PC-3 (cell line): ENCODE results near the gene KDR. TPM values are rescaled to one million over a fixed set of nuclear protein-coding genes. Genes with fewer than 3 reads are reported as not detected.
A peak's percentile ranks its signal among the peaks of the same experiment; 100 is the strongest.

Source experiments
- ATAC-seq: fragments of 200-7000 bp; cut with Tn5 transposase; 2 replicates; pipeline ENCODE4 v1.9.1; 2020; ENCODE audit warnings: mild to moderate bottlenecking, moderate library complexity
- BruUV-seq: library from RNA; stranded (reverse); fragments of 400-500 nt; replicated peaks from 2 replicates; lab custom pipeline; 2021; lab: Mats Ljungman, UMichigan
- CTCF ChIA-PET: fragments of 300-600 bp; sonication (Branson Sonifier 250); formaldehyde crosslinking; loops from one replicate; lab custom pipeline; 2022; ENCODE audit warnings: antibody characterized with exemption; lab: Charles Lee
- POLR2A ChIA-PET: fragments of 300-600 bp; sonication (Branson Sonifier 250); formaldehyde crosslinking; loops from one replicate; lab custom pipeline; 2022; ENCODE audit warnings: antibody characterized with exemption; ENCODE audit not compliant: unreplicated experiment; lab: Charles Lee
- DNase-seq: peaks from one replicate; pipeline ENCODE4 v3.0.0-alpha.2; 2015
- H2AFZ ChIP-seq: fragments of 300-600 bp; sonication (generic); 2 replicates; pipeline ENCODE4 v1.6.0; 2016; ENCODE audit warnings: antibody characterized with exemption, low read length
- H3F3A ChIP-seq: fragments of 300-600 bp; sonication (generic); one replicate; pipeline ENCODE4 v1.6.0; 2017; ENCODE audit warnings: antibody characterized with exemption, low read length, control low read depth, mild to moderate bottlenecking; ENCODE audit not compliant: unreplicated experiment
- H3K27ac ChIP-seq: fragments of 300-600 bp; sonication (generic); 2 replicates; pipeline ENCODE4 v1.5.1; 2016; ENCODE audit warnings: mild to moderate bottlenecking, low read length
- H3K27me3 ChIP-seq: fragments of 300-600 bp; sonication (generic); 2 replicates; pipeline ENCODE4 v1.6.1; 2016; ENCODE audit warnings: low read length, mixed read lengths
- H3K36me3 ChIP-seq: fragments of 300-600 bp; sonication (generic); 2 replicates; pipeline ENCODE4 v1.6.1; 2016; ENCODE audit warnings: low read depth, mixed run types, low read length, mixed read lengths
- H3K4me1 ChIP-seq: fragments of 300-600 bp; sonication (generic); 2 replicates; pipeline ENCODE4 v1.5.1; 2016; ENCODE audit warnings: low read length; ENCODE audit not compliant: insufficient read depth
- H3K4me2 ChIP-seq: fragments of 300-600 bp; sonication (generic); 2 replicates; pipeline ENCODE4 v1.6.0; 2016; ENCODE audit warnings: low read length
- H3K4me3 ChIP-seq: fragments of 300-600 bp; sonication (generic); 2 replicates; pipeline ENCODE4 v1.5.1; 2016; ENCODE audit warnings: mild to moderate bottlenecking, low read length, mixed read lengths
- H3K79me2 ChIP-seq: fragments of 300-600 bp; sonication (generic); 2 replicates; pipeline ENCODE4 v1.6.1; 2017; ENCODE audit warnings: low read length, mixed read lengths
- H3K9ac ChIP-seq: fragments of 300-600 bp; sonication (generic); 2 replicates; pipeline ENCODE4 v1.6.0; 2016; ENCODE audit warnings: mild to moderate bottlenecking, low read length
- H3K9me2 ChIP-seq: fragments of 300-600 bp; sonication (generic); replicated peaks from 2 replicates; pipeline ENCODE4 v1.6.1; 2016; ENCODE audit warnings: mixed run types, low read length, mixed read lengths
- H3K9me3 ChIP-seq: fragments of 300-600 bp; sonication (generic); 2 replicates; pipeline ENCODE4 v1.6.1; 2016; ENCODE audit warnings: low read length, mixed read lengths
- H4K20me1 ChIP-seq: fragments of 300-600 bp; sonication (generic); 2 replicates; pipeline ENCODE4 v1.6.1; 2016; ENCODE audit warnings: low read length, mixed read lengths
- CTCF ChIP-seq: fragments of 300-600 bp; sonication (generic); conservative IDR thresholded peaks from 2 replicates; pipeline ENCODE4 v1.5.1; 2017; ENCODE audit warnings: antibody characterized with exemption, low read depth, mild to moderate bottlenecking, low read length
- EZH2 ChIP-seq: fragments of 300-600 bp; sonication (generic); IDR thresholded peaks from one replicate; pipeline ENCODE4 v1.6.1; 2017; ENCODE audit warnings: antibody characterized with exemption, mild to moderate bottlenecking, low read length; ENCODE audit not compliant: unreplicated experiment
- EZH2phosphoT487 ChIP-seq: fragments of 300-600 bp; sonication (generic); IDR thresholded peaks from 2 replicates; pipeline ENCODE4 v1.6.1; 2018; ENCODE audit warnings: mild to moderate bottlenecking, antibody characterized with exemption, low read length, borderline replicate concordance
- intact Hi-C: fragments of 100-400 bp; cut with micrococcal nuclease; formaldehyde crosslinking; loops from 2 replicates; pipeline ENCODE4 v1.9.0; 2023
- total RNA-seq: library from RNA; depleted of rRNA; stranded (reverse); fragments of >200 nt; gene quantifications from 2 replicates; pipeline ENCODE4 v1.2.3, GENCODE V29; 2014

Gene KDR
- total RNA-seq, 1 experiment from 2014 or later, result 0.66 TPM

- H3K27me3 ChIP-seq, result peaks cover 5% of the 10 kb centered on the region; the same call in 1 of the 2 replicates
- TF ChIP-seq EZH2phosphoT487 (no peak), EZH2 (no peak), CTCF (no peak)
- intact Hi-C loops, result no loop called here
- H3K4me2 ChIP-seq, result no peak overlapping the region
- H4K20me1 ChIP-seq, result no peaks in the 10 kb centered on the region
- no peak overlapping the region for H2AFZ ChIP-seq
- ATAC-seq (peak; percentile 61), DNase-seq (no peak)
- no TSS peak for BruUV-seq
- H3K79me2 ChIP-seq, result no peaks in the 10 kb centered on the region
- no peaks in the 10 kb centered on the region for H3F3A ChIP-seq
- no peak overlapping the region for H3K27ac ChIP-seq
- H3K4me1 ChIP-seq, result no peaks in the 10 kb centered on the region
- H3K9me2 ChIP-seq, result no peaks in the 10 kb centered on the region
- POLR2A ChIA-PET, result no interaction called here
- CTCF ChIA-PET, result no interaction called here
- H3K9me3 ChIP-seq, result no peaks in the 10 kb centered on the region
- H3K9ac ChIP-seq, result no peak overlapping the region
- no peak overlapping the region for H3K4me3 ChIP-seq
- no peaks in the 10 kb centered on the region for H3K36me3 ChIP-seq
Measured at GRCh38 chr4:55050418-55050950, 74.9 kb downstream of the KDR start.

GRCh38 chr4:55038176-55038890 is 87.1 kb downstream of the KDR start:
- H3K9me2 ChIP-seq, result 0 out of 2 replicates have a peak, but pooled peaks cover 7% of the 10 kb centered on the region
- TF ChIP-seq EZH2phosphoT487, result no peak
- TF ChIP-seq EZH2, result no peak
- TF ChIP-seq CTCF, result no peak
- no peaks in the 10 kb centered on the region for H3K79me2 ChIP-seq
- POLR2A ChIA-PET, result no interaction called here
- CTCF ChIA-PET, result interaction anchor here (0.5 kb wide), 1 partner anchor 600 kb away, joined by 3 read pairs; no protein-coding TSS in a partner anchor
- DNase-seq (peak; percentile 62), ATAC-seq (no peak)
- intact Hi-C loops, result loop anchor here (10.0 kb wide), 1 partner anchor 146 kb away; no protein-coding TSS in a partner anchor
- H3F3A ChIP-seq, result no peaks in the 10 kb centered on the region
- H3K4me3 ChIP-seq, result no peak overlapping the region
- no peak overlapping the region for H2AFZ ChIP-seq
- H3K27me3 ChIP-seq, result no peaks in the 10 kb centered on the region
- H3K36me3 ChIP-seq, result no peaks in the 10 kb centered on the region
- peaks cover 13% of the 10 kb centered on the region for H3K4me1 ChIP-seq
- BruUV-seq, result no TSS peak
- no peak overlapping the region for H3K27ac ChIP-seq
- H3K4me2 ChIP-seq, result no peak overlapping the region
- no peaks in the 10 kb centered on the region for H4K20me1 ChIP-seq
- no peak overlapping the region for H3K9ac ChIP-seq
- H3K9me3 ChIP-seq, result no peaks in the 10 kb centered on the region

DNA sequence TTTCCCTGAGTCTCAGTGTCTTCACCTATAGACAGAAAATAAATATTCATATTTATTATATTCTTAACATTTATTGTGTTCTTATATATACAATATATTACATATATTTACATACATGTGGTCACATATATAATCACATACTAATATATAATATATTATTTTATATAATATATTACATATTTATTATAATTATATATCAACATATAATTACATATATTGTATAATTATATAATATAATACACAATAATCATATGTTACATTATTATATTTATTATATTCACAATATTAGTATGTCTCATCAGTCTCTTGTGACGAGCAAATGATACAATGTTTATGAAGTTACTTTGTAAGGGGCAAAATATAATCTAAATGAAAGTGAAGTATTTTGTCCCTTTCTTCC is 87.7 kb downstream of the KDR start:
- H3K4me3 ChIP-seq, result no peak overlapping the region
- H2AFZ ChIP-seq, result no peak overlapping the region
- no peak overlapping the region for H3K27ac ChIP-seq
- H3K27me3 ChIP-seq, result no peaks in the 10 kb centered on the region
- CTCF ChIA-PET, result no interaction called here
- TF ChIP-seq CTCF (no peak), EZH2phosphoT487 (no peak), EZH2 (no peak)
- intact Hi-C loops, result loop anchor here (10.0 kb wide), 1 partner anchor 147 kb away; no protein-coding TSS in a partner anchor
- peaks cover 19% of the 10 kb centered on the region for H3K4me1 ChIP-seq
- H3K4me2 ChIP-seq, result no peak overlapping the region
- no peaks in the 10 kb centered on the region for H3K9me3 ChIP-seq
- H3K9ac ChIP-seq, result no peak overlapping the region
- POLR2A ChIA-PET, result no interaction called here
- no peaks in the 10 kb centered on the region for H4K20me1 ChIP-seq
- DNase-seq, result no peak
- no peaks in the 10 kb centered on the region for H3K36me3 ChIP-seq
- ATAC-seq, result no peak
- H3K79me2 ChIP-seq, result no peaks in the 10 kb centered on the region
- H3K9me2 ChIP-seq, result 0 out of 2 replicates have a peak, but pooled peaks cover 7% of the 10 kb centered on the region
- BruUV-seq, result no TSS peak
- no peaks in the 10 kb centered on the region for H3F3A ChIP-seq
